Mesothelial cell of epicardium (in vitro differentiated cells): ENCODE results near the gene CASK. TPM values are rescaled to one million over a fixed set of nuclear protein-coding genes. Genes with fewer than 3 reads are reported as not detected.
"Not testable (repeated sequence)": the region's sequence is repeated elsewhere in the genome, so short reads cannot be mapped to it uniquely, and the experiment has no call there.

ENCODE experiments used
- DNase-seq, 2 experiments: peaks; one replicate each; pipeline ENCODE4 v3.0.0; 2021; ENCODE audit warnings: low spot score in 2 of 2; ENCODE audit not compliant: unreplicated experiment in 2 of 2
- H3K27ac Mint-ChIP-seq: 2 replicates; pipeline ENCODE4 v1.8.0; 2021; ENCODE audit warnings: mixed read lengths
- H3K27me3 Mint-ChIP-seq: 2 replicates; pipeline ENCODE4 v1.8.0; 2021; ENCODE audit warnings: low read depth, mixed read lengths
- H3K36me3 Mint-ChIP-seq: 2 replicates; pipeline ENCODE4 v1.8.0; 2021; ENCODE audit warnings: mixed read lengths
- H3K4me1 Mint-ChIP-seq: 2 replicates; pipeline ENCODE4 v1.8.0; 2021; ENCODE audit warnings: mixed read lengths
- H3K4me3 Mint-ChIP-seq: 2 replicates; pipeline ENCODE4 v1.8.0; 2021; ENCODE audit warnings: mild to moderate bottlenecking, moderate library complexity, mixed read lengths
- H3K9me3 Mint-ChIP-seq: 2 replicates; pipeline ENCODE4 v1.8.0; 2021; ENCODE audit warnings: mixed read lengths
- CTCF ChIP-seq: fragments of 200-600 bp; sonication (generic); IDR thresholded peaks from one replicate; pipeline ENCODE4 v1.5.0; 2021; ENCODE audit warnings: antibody characterized with exemption; ENCODE audit not compliant: unreplicated experiment
- total RNA-seq: library from RNA; stranded (reverse); gene quantifications from 3 replicates; pipeline ENCODE4 v1.2.1, GENCODE V29; 2021

The CASK gene
- total RNA-seq, 1 donor from 2014 or later, result 70.3 TPM

GRCh38 chrX:41655631-41656030 is 267.7 kb downstream of the CASK start:
- no peak for TF ChIP-seq CTCF
- peaks cover 39% of the 10 kb centered on the region for H3K36me3 Mint-ChIP-seq
- H3K4me3 Mint-ChIP-seq, result no peak overlapping the region
- H3K27me3 Mint-ChIP-seq, result no peaks in the 10 kb centered on the region
- H3K9me3 Mint-ChIP-seq, result peaks cover 43% of the 10 kb centered on the region
- no peak overlapping the region for H3K27ac Mint-ChIP-seq
- no peak for DNase-seq
- H3K4me1 Mint-ChIP-seq, result no peaks in the 10 kb centered on the region

GRCh38 chrX:41655101-41655500 is 268.3 kb downstream of the CASK start:
- Mint-ChIP-seq H3K36me3 (peaks cover 41% of the 10 kb centered on the region), H3K27ac (no peak overlapping the region), H3K4me1 (no peaks in the 10 kb centered on the region), H3K27me3 (no peaks in the 10 kb centered on the region), H3K4me3 (no peak overlapping the region), H3K9me3 (peaks cover 46% of the 10 kb centered on the region)
- no peak for TF ChIP-seq CTCF
- no peak for DNase-seq

GRCh38 chrX:41653125-41653524 is 270.2 kb downstream of the CASK start:
- no peak for DNase-seq
- no peaks in the 10 kb centered on the region for H3K27me3 Mint-ChIP-seq
- H3K27ac Mint-ChIP-seq, result no peak overlapping the region
- H3K36me3 Mint-ChIP-seq, result peaks cover 39% of the 10 kb centered on the region
- no peak overlapping the region for H3K4me3 Mint-ChIP-seq
- no peak for TF ChIP-seq CTCF
- H3K9me3 Mint-ChIP-seq, result peaks cover 52% of the 10 kb centered on the region
- H3K4me1 Mint-ChIP-seq, result no peaks in the 10 kb centered on the region

GRCh38 chrX:41646201-41646600 is 277.2 kb downstream of the CASK start:
- not testable (repeated sequence) for H3K4me3 Mint-ChIP-seq, DNase-seq, H3K4me1 Mint-ChIP-seq, H3K27ac Mint-ChIP-seq, H3K27me3 Mint-ChIP-seq
- Mint-ChIP-seq H3K9me3 (peaks cover 62% of the 10 kb centered on the region), H3K36me3 (peaks cover 49% of the 10 kb centered on the region)

GRCh38 chrX:41634284-41634683 is 289.1 kb downstream of the CASK start:
- no peaks in the 10 kb centered on the region for H3K27me3 Mint-ChIP-seq
- H3K4me1 Mint-ChIP-seq, result no peaks in the 10 kb centered on the region
- H3K4me3 Mint-ChIP-seq, result no peak overlapping the region
- DNase-seq, result no peak
- H3K27ac Mint-ChIP-seq, result no peak overlapping the region
- H3K9me3 Mint-ChIP-seq, result peaks cover 13% of the 10 kb centered on the region
- H3K36me3 Mint-ChIP-seq, result peaks cover 8% of the 10 kb centered on the region
- TF ChIP-seq CTCF, result no peak

GRCh38 chrX:41630091-41630490 is 293.3 kb downstream of the CASK start:
- Mint-ChIP-seq H3K4me1 (no peaks in the 10 kb centered on the region), H3K4me3 (no peak overlapping the region), H3K9me3 (peaks cover 5% of the 10 kb centered on the region), H3K36me3 (peaks cover 6% of the 10 kb centered on the region), H3K27me3 (no peaks in the 10 kb centered on the region), H3K27ac (no peak overlapping the region)
- no peak for DNase-seq
- TF ChIP-seq CTCF, result no peak
